NCI-H2029 (cell line): ENCODE measurements around the gene TPRG1.
A peak's percentile ranks its signal among the peaks of the same experiment; 100 is the strongest.
"Not testable (repeated sequence)": the region's sequence is repeated elsewhere in the genome, so short reads cannot be mapped to it uniquely, and the experiment has no call there.

Source experiments
- DNase-seq: peaks from one replicate; lab custom pipeline; 2025; lab: John Stamatoyannopoulos, UW

The TPRG1 gene

DNA sequence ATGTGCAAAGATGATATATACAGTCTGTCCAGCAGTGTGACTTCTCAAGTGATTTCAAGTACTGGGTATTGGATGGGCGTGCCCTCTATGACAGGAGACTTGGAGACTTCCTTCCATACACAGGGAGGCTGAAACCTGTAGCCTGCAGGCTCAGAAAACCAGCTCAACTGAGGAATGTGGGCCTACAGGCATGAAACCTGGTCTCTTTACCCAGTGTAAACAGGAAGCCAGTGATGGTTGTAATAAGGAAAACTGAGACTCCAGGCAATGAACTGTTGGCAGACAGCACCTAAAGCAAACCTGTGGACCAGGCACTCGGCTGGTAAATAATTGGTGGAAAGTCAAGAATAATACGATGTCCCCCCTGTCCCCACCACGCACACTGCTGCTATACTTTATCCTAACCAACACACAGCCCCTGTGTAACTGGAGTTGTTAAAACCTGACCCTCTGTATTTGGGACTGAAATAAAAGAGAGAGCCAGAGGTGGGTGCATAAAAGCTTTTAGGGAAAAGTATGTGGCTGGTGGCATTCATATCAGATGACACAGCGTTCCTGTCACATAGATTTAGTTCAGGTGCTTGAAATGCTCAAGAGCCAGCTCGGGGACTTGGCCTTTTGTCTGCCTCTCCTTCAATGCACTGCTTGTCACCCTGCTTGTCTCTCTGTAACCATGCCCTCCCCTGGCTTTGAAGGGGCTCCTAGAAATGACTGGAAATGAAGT is 144.7 kb downstream of the TPRG1 start:
- peak; percentile 84 for DNase-seq

DNA sequence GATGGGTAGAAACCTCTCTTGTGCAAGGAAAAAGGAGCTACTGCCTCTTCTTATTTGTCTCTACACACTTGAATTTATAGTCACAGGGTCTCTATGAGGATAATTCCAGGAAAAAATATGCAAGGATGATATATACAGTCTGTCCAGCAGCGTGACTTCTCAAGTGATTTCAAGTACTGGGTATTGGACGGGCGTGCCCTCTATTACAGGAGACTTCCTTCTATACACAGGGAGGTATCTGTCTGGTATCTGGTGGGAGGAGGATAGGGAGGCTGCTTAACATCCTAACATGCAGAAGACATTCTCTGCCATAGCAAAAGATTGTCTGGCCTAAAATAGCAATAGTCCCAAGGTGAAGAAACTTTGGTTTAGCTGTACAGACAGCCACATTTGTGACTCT is 146.1 kb downstream of the TPRG1 start:
- peak; percentile 20 for DNase-seq

DNA sequence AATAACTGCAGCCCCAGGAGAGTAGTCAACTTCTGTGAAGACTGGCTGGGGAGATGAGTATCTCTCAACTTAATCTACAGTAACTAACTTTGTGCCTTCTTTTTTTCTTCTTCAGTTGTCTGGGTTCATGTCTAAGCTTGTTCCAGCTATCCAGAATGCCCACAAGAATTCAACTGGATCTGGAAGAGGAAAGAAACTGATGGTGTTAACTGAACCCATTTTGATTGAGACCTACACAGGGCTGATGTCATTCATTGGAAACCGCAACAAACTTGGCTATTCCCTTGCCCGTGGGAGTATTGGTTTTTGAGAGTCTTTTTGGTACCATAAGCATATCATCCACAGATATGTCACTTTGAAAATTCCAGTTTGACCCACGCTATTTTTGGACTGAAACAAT is 148.7 kb downstream of the TPRG1 start:
- no peak for DNase-seq

DNA sequence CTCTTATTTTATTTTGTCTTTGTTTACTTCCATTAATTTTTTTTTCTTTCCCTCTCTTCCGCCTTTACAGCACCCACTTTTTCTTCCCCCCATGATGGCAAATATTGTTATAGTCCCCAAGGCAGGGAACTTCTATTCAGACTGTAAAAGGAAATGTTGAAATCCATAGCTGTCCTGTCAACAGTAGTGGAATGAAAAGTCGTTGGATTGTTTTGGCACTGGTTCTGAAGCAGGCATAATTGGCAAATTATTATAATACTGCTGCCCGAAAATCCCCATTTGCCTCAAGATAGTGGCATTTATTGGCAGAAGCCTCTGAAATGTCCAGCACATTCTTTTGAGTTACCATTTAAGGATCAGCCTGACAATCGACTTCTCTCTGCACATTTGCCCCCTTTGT is 150.6 kb downstream of the TPRG1 start:
- no peak for DNase-seq

DNA sequence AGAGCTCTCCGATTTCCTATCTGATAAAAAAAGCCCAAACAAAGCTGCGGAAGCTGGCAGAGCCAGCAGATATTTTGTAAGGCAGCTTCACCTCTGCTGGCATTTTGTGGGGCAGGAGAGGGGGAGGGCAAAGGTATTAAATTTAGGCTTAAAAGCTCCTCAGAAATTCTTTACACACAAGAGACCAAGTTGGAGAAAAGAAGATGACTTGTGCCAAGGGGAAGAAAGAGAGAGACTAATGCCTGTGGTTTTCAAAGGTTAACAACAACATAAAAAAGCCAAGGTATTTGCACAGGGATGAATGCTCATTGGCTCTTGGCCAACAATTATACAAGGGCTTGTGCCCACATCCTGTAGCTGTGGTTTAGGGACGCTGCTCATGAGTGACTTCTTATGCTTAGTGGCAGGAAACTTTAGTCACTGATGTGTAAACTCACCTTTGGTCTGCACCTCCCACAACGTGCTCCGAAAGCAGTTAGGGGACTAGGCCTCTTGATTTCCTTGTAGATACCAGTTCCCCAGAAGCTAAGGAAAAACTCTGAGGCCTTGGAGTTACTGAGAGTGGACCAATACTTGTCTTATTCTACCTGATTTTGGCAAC is 152.9 kb downstream of the TPRG1 start:
- peak; percentile 89 for DNase-seq

DNA sequence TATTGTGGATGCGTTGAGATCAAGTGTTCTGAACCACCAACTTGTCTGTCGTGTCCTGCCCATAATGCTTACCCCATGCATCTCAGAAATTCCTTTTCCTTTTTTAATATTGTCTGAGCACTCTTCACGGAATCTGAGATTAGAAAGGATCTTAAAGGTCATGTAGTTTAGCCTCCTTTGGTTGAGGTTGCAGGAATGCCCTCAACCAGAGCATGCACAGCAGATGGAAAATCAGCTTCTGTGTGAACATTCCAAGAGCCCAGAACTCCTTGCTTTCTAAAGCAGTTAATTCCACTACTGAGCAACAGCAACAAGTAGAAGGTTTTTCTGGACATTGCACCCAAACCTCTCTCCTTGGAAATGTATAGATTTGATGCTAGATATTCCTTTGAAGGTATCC is 153.7 kb downstream of the TPRG1 start:
- no peak for DNase-seq

DNA sequence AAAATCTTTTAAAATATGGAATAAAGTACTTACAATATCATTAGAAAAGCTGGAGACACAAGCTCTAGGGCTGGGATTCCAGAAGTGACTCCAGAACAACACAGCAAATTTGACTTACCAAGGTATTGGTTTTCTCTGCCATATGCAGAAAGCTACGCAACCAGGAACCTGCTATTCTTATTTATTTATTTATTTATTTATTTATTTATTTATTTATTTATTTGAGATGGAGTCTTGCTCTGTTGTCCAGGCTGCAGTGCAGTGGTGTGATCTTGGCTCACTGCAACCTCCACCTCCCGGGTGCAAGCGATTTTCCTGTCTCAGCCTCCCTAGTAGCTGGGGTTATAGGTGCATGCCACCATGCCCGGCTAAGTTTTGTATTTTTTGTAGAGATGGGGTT is 157.9 kb downstream of the TPRG1 start:
- not testable (repeated sequence) for DNase-seq

DNA sequence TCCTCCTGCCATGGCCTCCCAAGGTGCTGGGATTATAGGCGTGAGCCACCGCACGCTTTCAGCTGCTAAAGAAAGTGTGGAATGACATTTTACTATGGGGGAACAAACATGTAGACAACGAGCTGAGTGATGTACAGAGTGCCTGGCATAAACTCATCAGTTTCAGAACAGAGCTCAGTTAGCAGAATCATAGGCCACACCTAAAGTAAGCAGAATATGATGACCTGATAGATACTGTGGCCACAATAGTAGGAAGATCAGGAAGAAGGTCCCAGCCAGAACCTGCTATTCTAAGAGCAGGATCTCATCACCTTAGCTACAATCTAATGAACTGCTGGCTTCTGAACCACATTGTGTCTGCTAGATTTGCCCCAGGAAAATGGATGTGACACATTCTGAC is 158.3 kb downstream of the TPRG1 start:
- no peak for DNase-seq

DNA sequence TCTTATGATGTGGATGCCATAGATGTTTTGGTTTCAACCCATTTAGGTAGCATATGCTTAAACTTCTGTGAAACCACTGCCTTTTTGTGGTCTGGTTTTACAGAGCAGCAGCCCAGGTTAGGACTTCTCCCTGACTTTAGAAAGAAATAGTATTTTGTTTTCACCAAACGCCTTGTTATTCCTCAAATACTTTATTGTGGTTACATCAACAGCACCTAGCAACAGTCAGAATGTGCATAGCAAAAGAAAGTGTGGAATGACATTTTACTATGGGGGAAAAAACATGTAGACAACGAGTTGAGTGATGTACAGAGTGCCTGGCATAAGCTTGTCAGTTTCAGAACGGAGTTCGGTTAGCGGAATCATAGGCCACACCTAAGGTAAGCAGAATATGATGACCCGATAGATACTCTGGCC is 159.2 kb downstream of the TPRG1 start:
- DNase-seq: no peak

DNA sequence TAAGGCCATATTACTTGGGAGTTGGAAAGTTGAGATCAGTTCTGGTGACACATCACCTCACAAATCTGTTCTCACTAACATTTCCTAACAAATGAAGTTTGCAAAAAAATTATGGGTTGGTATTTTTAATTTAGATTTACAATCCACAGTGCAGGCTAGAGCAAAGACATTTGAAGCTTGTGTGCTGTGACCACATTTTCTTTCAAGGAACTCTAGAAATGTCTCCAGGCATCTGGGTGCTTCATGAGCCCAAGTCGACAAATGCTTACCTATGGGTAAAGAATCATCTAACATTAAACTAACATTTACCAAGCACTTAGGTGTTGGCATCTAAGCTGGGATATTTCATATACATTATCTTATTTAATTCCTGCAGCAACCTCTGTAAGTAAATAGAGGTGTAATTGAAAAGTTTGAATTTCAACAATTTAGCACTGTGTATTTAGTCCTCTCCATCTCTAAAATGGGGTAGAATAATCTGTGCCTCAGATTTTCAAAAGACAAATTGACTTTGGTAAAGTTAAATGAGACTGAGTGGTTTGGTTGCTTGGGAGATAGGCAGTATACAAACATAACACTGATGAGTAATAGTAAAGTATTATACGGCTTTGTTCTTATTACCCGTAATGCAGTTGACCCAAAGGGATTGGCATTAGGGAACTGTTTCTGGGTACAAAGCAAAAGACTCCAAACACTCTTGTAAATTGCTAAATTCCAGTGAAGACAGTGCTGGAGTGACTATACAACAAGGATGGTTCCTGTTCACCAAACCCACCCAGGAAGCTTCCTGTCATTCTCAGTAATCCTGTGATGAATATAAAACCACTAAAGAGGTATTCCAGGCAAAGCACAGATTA is 162.5 kb downstream of the TPRG1 start:
- no peak for DNase-seq

DNA sequence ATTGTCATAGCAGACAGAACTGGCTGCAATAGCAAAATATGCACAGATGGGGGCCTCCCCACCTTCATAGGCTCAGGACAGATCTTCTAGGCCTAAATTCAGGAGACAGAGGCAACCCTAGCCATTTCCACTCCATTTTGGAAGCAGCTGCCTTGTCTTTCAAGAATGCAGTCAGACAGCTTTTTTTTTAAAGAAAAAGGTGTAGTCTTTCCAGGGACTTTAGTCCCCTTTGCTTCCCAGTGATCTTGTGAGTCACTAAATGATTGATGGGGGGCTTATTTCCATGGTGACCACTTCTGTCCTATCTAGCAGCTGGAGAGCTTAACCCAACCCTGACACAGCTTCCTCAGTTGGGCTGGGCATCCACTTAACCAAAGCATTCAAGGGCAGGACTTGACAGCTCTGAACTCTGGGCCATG is 165.9 kb downstream of the TPRG1 start:
- no peak for DNase-seq

DNA sequence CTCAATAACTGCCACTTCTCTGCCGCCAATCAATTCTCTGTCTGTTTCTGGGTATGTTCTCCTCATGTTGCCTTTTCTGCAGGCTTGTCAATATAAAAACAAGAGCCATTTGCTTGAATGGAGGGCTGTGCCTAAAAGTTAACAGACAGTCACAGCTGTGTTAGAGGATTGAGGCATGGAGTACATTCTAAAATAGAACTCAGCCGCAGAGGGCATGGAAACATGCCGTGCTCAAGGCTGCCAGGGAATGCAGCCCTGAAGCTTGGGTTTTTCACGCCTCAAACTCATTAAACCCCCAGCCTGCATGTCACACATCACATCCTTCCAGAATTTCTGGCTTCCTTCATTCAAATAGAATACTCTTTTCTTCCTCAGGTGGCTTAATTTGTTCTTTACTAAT is 166.6 kb downstream of the TPRG1 start:
- no peak for DNase-seq

DNA sequence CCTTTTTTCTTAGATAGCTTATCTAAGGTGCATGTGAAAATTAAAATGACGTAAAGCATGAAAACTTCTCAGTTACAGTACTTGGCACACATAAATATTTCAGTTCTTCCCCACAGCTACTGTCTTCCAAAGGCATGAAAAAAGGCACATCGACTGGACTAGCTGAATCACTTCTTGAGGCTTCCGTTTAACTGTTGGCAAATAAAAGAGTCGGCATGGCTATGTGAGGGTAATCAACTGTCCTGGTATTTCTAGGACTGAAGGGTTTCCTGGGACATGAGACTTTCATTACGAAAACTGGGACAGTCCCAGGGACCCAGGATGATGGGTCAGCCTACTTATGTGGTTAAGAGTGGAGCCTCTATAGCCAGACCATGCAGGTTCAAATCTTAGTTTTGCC is 168.2 kb downstream of the TPRG1 start:
- no peak for DNase-seq

DNA sequence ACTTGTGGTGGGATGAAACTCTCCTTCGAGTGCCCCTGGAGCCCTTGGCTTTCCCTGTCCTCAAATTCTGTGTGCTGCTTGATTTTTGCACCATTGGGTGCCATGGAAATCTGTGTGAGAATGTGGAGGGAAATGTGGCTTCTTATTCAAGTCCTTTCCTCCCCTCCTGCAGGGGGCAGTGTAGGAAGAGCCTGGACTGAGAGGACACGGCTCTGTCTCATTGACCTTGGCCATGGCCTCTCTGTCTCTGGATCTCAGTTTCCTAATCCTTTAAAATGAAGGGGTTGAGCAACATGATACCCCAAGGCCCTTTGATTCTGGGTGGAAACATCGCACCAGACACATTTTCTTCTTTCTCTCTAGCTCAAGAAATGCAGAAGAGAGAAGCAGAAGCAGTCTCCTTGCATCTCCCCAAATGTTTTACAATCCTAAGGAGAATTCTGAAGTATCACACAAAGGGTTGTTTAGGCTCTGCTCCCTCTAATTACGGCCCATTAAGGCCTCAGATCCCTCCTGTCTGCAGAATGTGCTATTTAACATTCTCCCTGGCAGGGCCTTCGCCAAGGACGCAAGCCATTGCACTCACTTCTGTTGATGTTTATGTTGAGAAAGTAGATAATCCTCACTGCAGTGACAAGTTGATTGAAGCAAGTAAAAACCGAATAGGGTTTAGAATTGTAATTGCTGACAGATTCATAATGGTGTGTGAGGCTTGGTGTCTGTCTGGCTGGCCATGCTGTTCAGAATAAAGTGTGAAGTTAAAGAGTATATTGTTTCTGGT is 169.1 kb downstream of the TPRG1 start:
- no peak for DNase-seq

DNA sequence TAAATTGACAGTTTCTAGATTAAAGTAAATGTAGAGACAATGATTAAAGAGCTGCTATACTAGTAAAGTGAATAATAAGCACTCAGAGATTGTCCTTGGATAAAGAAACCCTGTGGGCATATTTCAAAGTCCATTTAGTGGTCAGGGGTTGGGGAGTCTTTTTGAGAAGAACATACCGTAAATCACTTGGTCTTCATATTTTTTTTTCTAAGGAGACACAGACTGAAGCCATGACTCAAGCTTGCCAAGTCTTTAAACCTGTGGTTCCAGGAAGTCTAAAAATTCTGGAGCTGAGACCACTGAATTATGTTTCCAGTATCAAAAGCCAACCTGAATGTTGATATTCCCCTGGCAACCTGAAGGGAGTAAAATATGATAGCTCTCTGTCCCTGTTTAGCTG is 171.0 kb downstream of the TPRG1 start:
- DNase-seq: no peak

DNA sequence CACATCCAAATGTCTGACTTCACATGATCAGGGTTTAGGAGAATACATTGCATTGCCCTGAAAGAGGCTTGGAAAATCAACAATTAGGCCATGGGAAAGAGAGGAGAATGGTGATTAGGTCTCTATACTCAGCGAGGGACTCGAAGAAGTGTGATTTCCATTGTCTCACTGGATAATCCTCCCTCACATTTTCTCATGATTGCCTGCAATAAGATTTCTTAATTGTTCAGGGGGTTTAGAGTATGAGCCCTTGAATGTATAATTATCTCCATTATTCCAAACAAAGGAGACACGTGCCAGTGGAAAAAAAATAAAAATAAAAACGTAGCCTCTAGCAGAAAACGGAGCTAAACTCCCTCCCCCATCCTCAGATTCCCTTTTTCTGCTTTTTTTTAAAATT is 173.2 kb downstream of the TPRG1 start:
- no peak for DNase-seq

DNA sequence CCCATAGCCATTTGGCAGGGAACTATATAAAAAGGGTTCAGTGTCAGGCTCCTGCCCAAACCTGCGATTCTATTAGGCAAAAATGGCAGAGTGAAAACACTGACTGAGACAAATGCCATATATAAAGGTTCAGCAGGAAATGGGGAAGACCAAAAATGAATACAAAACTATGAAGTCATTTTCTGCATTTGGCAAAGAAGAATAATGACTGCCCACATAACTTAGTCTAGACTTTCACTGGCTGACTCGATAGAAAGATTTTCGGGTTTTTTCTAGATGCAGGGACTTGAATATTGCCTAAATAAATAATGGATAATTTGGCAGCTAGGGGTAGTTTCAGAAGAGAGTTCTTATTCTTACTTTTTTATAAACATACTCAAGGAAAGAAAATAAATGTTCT is 178.0 kb downstream of the TPRG1 start:
- DNase-seq: no peak

DNA sequence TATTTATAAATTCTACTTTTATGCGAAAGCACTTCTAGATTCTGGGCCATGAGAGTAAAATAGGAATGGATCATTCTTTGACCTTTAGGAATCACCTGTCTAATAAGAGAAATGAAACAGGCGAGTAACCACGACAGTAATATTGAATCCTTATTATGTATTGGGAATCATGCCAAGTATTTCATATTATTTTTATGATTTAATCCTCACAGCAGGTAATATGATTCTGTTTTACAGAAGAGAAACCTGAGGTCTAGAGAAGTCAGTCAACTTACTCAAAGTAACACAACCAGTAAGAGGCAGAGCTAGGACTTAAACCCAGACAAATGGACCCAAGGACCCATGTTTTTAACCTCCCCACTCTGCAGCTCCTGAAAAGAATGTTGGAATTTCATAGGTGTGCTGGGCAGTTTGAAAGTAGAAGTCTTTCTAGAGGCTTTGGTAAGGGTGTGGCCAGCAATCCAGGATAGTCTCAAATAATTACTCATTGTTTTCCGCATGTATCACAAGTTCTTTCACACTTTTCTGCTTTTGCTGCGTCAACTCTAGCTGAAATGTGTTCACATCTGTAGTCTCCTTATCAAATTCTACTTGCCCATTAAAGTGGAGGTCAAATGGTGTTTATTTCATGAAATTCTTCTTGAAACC is 181.7 kb downstream of the TPRG1 start:
- DNase-seq: no peak

DNA sequence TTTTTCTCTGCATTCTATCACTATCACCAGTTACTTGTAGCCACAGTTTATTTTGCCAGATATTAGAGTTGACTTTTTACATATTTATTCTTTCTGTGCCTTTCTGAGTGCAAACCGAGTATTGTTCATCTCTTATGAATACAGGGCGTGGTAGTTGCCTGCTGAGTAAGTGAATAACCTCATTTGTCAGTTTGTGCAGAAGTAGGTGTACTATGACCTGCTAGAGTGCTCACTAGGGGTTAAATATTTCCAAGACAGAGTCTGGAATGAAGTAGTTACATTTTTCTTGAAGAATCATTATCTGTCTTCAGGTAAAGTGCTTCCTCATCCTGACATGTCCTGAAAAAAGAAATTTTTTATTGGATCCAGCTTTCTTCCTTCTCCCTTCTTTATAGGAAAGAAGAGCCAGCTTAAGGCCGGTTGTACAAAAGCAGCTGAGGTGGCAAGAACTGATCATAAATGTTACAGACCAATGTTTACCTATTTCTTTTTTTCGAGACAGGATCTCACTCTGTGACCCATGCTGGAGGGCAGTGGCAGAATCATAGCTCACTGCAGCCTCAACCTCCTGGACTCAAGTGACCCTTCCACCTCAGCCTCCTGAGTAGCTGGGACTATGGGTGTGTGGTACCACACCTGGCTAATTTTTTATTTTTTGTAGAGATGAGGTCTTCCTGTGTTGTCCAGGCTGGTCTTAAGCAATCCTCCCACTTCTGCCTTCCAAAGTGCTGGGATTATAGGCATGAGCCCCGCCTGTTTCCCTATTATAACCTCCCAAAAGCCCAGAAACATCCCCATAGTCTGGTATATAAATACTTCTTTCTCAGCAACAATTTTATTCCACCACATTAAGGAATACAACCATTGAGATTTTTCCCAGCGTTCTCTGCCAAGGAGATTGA is 182.5 kb downstream of the TPRG1 start:
- no peak for DNase-seq

DNA sequence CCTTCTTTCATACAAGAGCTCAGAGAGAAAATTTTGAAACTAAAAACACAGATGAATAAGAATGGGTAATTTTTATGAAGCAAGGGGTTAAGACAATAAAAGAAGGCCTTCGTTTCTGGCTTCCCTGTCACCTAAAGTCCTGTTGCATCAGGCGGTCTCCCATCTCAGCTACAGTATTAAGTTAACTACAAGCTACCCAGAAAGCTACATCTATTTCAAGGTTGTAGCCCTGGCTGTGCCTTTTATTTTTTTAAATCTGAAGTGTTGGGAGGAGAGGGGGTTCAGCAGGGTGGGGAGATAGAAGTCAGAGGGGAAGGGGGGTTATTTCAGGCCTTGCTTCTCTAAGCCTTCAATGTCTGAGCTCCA is 183.3 kb downstream of the TPRG1 start:
- no peak for DNase-seq
